H1 (cell line): Measurements from ENCODE around the gene B9D1. TPM values are rescaled to one million over a fixed set of nuclear protein-coding genes. Genes with fewer than 3 reads are reported as not detected.

ENCODE experiments used
- CTCF ChIA-PET: fragments of 300-600 bp; sonication (Branson Sonifier 250); formaldehyde crosslinking; loops from one replicate; lab custom pipeline; 2021; ENCODE audit not compliant: partially characterized antibody; lab: Charles Lee
- POLR2A ChIA-PET: fragments of 300-600 bp; sonication (Branson Sonifier 250); formaldehyde crosslinking; loops from one replicate; lab custom pipeline; 2021; ENCODE audit warnings: inconsistent platforms; ENCODE audit not compliant: partially characterized antibody; lab: Charles Lee
- DNase-seq, 2 experiments: peaks; one replicate each; pipeline versions ENCODE4 v3.0.0 to v3.0.0-alpha.2; 2010 to 2022; ENCODE audit warnings: low spot score in 2 of 2, low read depth in 1 of 2, mixed read lengths in 1 of 2
- FAIRE-seq: peaks from 2 replicates; lab custom pipeline; 2011; peaks lifted over from hg19 to GRCh38; lab: Jason Lieb, UNC
- H2AFZ ChIP-seq: 2 replicates; pipeline ENCODE4 v1.8.1; 2012; ENCODE audit warnings: low read length, inconsistent platforms
- H2AK5ac ChIP-seq: 2 replicates; pipeline ENCODE4 v1.6.1; 2013; ENCODE audit warnings: low read depth, low read length
- H2BK120ac ChIP-seq: replicated peaks from 2 replicates; pipeline ENCODE3; 2013; ENCODE audit warnings: low read depth, low read length, inconsistent platforms
- H2BK12ac ChIP-seq: 2 replicates; pipeline ENCODE4 v1.6.1; 2013; ENCODE audit warnings: low read depth, low read length
- H2BK15ac ChIP-seq: 2 replicates; pipeline ENCODE4 v1.6.1; 2013; ENCODE audit warnings: low read length
- H2BK20ac ChIP-seq: 2 replicates; pipeline ENCODE4 v1.6.1; 2013; ENCODE audit warnings: low read length
- H2BK5ac ChIP-seq: 2 replicates; pipeline ENCODE4 v1.6.1; 2013; ENCODE audit warnings: low read depth, low read length
- H3K14ac ChIP-seq: 2 replicates; pipeline ENCODE4 v1.6.1; 2013; ENCODE audit warnings: inconsistent platforms; ENCODE audit not compliant: insufficient read length
- H3K18ac ChIP-seq: 2 replicates; pipeline ENCODE4 v1.6.1; 2013; ENCODE audit warnings: low read length; ENCODE audit errors: extremely low read depth
- H3K23ac ChIP-seq: 2 replicates; pipeline ENCODE4 v1.6.1; 2013; ENCODE audit warnings: inconsistent platforms; ENCODE audit not compliant: insufficient read length
- H3K23me2 ChIP-seq: 2 replicates; pipeline ENCODE4 v1.6.1; 2013; ENCODE audit warnings: low read depth, low read length
- H3K27ac ChIP-seq: 2 replicates; pipeline ENCODE4 v1.6.1; 2011; ENCODE audit warnings: low read depth, low read length, inconsistent platforms
- H3K27me3 ChIP-seq, 4 experiments: replicated peaks in 1 of 4; 1 replicate in 1 of 4; 2 replicates in 3 of 4; pipeline versions ENCODE4 v1.6.1 to v1.8.1; 2011 to 2013; ENCODE audit warnings: low read length in 3 of 4, mild to moderate bottlenecking in 3 of 4, inconsistent platforms in 2 of 4, mixed read lengths in 2 of 4, moderate library complexity in 1 of 4; ENCODE audit not compliant: control insufficient read depth in 3 of 4, insufficient read depth in 3 of 4; ENCODE audit errors: extremely low read depth in 1 of 4
- H3K36me3 ChIP-seq, 4 experiments: 2 replicates each; pipeline versions ENCODE4 v1.6.1 to v1.8.1; 2011 to 2013; ENCODE audit warnings: mild to moderate bottlenecking in 4 of 4, low read length in 3 of 4, moderate library complexity in 2 of 4, control low read depth in 1 of 4, inconsistent platforms in 1 of 4; ENCODE audit not compliant: insufficient read depth in 4 of 4, control insufficient read depth in 2 of 4
- H3K4ac ChIP-seq: replicated peaks from 2 replicates; pipeline ENCODE3; 2013; ENCODE audit warnings: low read length, low read depth, mixed read lengths, inconsistent platforms; ENCODE audit not compliant: insufficient read length
- H3K4me1 ChIP-seq, 4 experiments: replicated peaks in 1 of 4; 1 replicate in 1 of 4; 2 replicates in 3 of 4; pipeline versions ENCODE4 v1.6.1 to v1.8.1; 2011 to 2013; ENCODE audit warnings: low read length in 3 of 4, inconsistent platforms in 2 of 4, mixed read lengths in 1 of 4; ENCODE audit not compliant: insufficient read depth in 4 of 4, control insufficient read depth in 3 of 4
- H3K4me2 ChIP-seq, 2 experiments: 2 replicates each; pipeline versions ENCODE4 v1.6.1 to v1.8.1; 2011 to 2013; ENCODE audit warnings: low read depth in 2 of 2, low read length in 2 of 2, control low read depth in 1 of 2, inconsistent platforms in 1 of 2, mild to moderate bottlenecking in 1 of 2; ENCODE audit not compliant: insufficient read depth in 1 of 2
- H3K4me3 ChIP-seq, 4 experiments: fragments of 200-600, 300-600 bp in 1 of 4; sonication (generic), shearing (Covaris generic), sonication (Bioruptor Twin) in 1 of 4; 2 replicates each; pipeline versions ENCODE4 v1.5.1 to v1.8.1; 2011 to 2016; ENCODE audit warnings: low read length in 4 of 4, low read depth in 3 of 4, control low read depth in 2 of 4, inconsistent platforms in 2 of 4, mild to moderate bottlenecking in 2 of 4, mixed read lengths in 1 of 4, moderate library complexity in 1 of 4; ENCODE audit not compliant: insufficient read depth in 2 of 4; ENCODE audit errors: extremely low read depth in 1 of 4
- H3K56ac ChIP-seq: replicated peaks from 2 replicates; pipeline ENCODE3; 2013; ENCODE audit warnings: low read depth, mild to moderate bottlenecking, mixed read lengths, low read length, inconsistent platforms; ENCODE audit not compliant: insufficient read length
- H3K79me1 ChIP-seq: 2 replicates; pipeline ENCODE4 v1.6.1; 2013; ENCODE audit warnings: low read depth, low read length, control low read depth
- H3K79me2 ChIP-seq, 2 experiments: 2 replicates each; pipeline versions ENCODE4 v1.6.1 to v1.8.1; 2012 to 2013; ENCODE audit warnings: low read length in 2 of 2, mild to moderate bottlenecking in 2 of 2, inconsistent platforms in 1 of 2; ENCODE audit not compliant: insufficient read depth in 2 of 2, control insufficient read depth in 1 of 2
- H3K9ac ChIP-seq, 4 experiments: replicated peaks in 1 of 4; 1 replicate in 1 of 4; 2 replicates in 3 of 4; pipeline versions ENCODE4 v1.6.1 to v1.8.1; 2011 to 2013; ENCODE audit warnings: low read depth in 3 of 4, low read length in 3 of 4, control low read depth in 2 of 4, mild to moderate bottlenecking in 2 of 4, moderate library complexity in 2 of 4, inconsistent platforms in 1 of 4; ENCODE audit errors: extremely low read depth in 1 of 4
- H3K9me3 ChIP-seq, 2 experiments: 2 replicates each; pipeline versions ENCODE4 v1.6.1 to v1.8.1; 2012 to 2013; ENCODE audit warnings: mild to moderate bottlenecking in 2 of 2, moderate library complexity in 2 of 2, control low read depth in 1 of 2, inconsistent platforms in 1 of 2, low read depth in 1 of 2, low read length in 1 of 2, mixed read lengths in 1 of 2; ENCODE audit not compliant: insufficient read depth in 2 of 2
- H4K20me1 ChIP-seq, 2 experiments: replicated peaks in 1 of 2; 2 replicates each; pipeline versions ENCODE3 to v1.8.1; 2011 to 2013; ENCODE audit warnings: inconsistent platforms in 2 of 2, low read length in 2 of 2, mild to moderate bottlenecking in 1 of 2; ENCODE audit not compliant: insufficient read depth in 2 of 2, control insufficient read depth in 1 of 2
- H4K5ac ChIP-seq: 2 replicates; pipeline ENCODE4 v1.6.1; 2013; ENCODE audit warnings: low read length, low read depth, mixed read lengths, inconsistent platforms; ENCODE audit not compliant: insufficient read length
- H4K8ac ChIP-seq: 2 replicates; pipeline ENCODE4 v1.8.0; 2013; ENCODE audit warnings: mild to moderate bottlenecking, moderate library complexity, low read length, inconsistent platforms; ENCODE audit not compliant: insufficient read depth; ENCODE audit errors: extremely low read depth
- H4K91ac ChIP-seq: replicated peaks from 2 replicates; pipeline ENCODE3; 2013; ENCODE audit warnings: low read length, mixed read lengths, inconsistent platforms; ENCODE audit not compliant: insufficient read length
- BCL11A ChIP-seq, 2 experiments: IDR thresholded peaks; one replicate each; pipeline ENCODE4 v1.6.1; 2011; ENCODE audit warnings: low read depth in 2 of 2, low read length in 2 of 2, mild to moderate bottlenecking in 2 of 2
- CREB1 ChIP-seq: IDR thresholded peaks from 2 replicates; pipeline ENCODE4 v1.6.1; 2012; ENCODE audit warnings: inconsistent platforms
- RAD21 ChIP-seq, 2 experiments: IDR thresholded peaks in 1 of 2; conservative IDR thresholded peaks in 1 of 2; 2 replicates each; pipeline ENCODE4 v1.6.1; 2011; ENCODE audit warnings: low read depth in 2 of 2, low read length in 2 of 2, improper control_type of control experiment in 1 of 2, inconsistent platforms in 1 of 2, mild to moderate bottlenecking in 1 of 2, moderate library complexity in 1 of 2
- WGBS, 2 experiments: shearing (Covaris generic) in 1 of 2; methylation state at CpG; one replicate each; pipeline versions ENCODE4 v1.1.6 to v1.1.7; 2013 to 2015; ENCODE audit warnings: low lambda C conversion rate in 2 of 2, mixed read lengths in 2 of 2, inconsistent platforms in 1 of 2, low coverage in 1 of 2, missing lambda C conversion rate in 1 of 2; ENCODE audit not compliant: insufficient replicate concordance in 2 of 2, insufficient coverage in 1 of 2, insufficient read length in 1 of 2; ENCODE audit errors: extremely low coverage in 1 of 2, missing lambda C conversion rate in 1 of 2; 5-methylcytosine and 5-hydroxymethylcytosine counted together
- polyA plus RNA-seq, 7 experiments: library from polyadenylated mRNA; depleted of rRNA in 3 of 7; stranded (reverse) in 5 of 7; unstranded in 2 of 7; fragments of >200 nt in 5 of 7; fragments of 200-250 nt in 2 of 7; gene quantifications; 1 replicate in 5 of 7; 2 replicates in 1 of 7; 4 replicates in 1 of 7; pipeline versions ENCODE4 v1.2.1 to v1.2.3, GENCODE V29; 2011 to 2013; ENCODE audit warnings: missing spikeins in 2 of 7, mixed read lengths in 2 of 7
- total RNA-seq: library from RNA; stranded (reverse); fragmentation: NEBNext Ultra II Directional; extraction: Animal tissue kit (Norgen Biotek cat#: 25700); gene quantifications from 2 replicates; pipeline ENCODE4 v1.2.1, GENCODE V29; 2021

B9D1 gene
- total and polyA plus RNA-seq, 2 of the 8 experiments (the other 6 are each of a cell fraction or from before 2014, with no cell fraction given) = 24.6 to 65.7 TPM

- Histone ChIP-seq H2AFZ (no peak overlapping the region), H3K27me3 (peaks cover 0 to 4% (median 0%) of the 10 kb centered on the region in 4 experiments; a peak in 1 of 7 replicates), H3K79me1 (no peaks in the 10 kb centered on the region), H3K9me3 (no peaks in the 10 kb centered on the region), H3K14ac (no peak overlapping the region), H3K79me2 (no peaks in the 10 kb centered on the region), H2BK15ac (no peak overlapping the region), H2BK5ac (no peak overlapping the region), H2AK5ac (no peak overlapping the region), H3K27ac (no peak overlapping the region), H4K20me1 (peaks cover 0 to 1% of the 10 kb centered on the region in 2 experiments), H3K18ac (no peak overlapping the region), H3K4me1 (peaks cover 0 to 13% (median 6%) of the 10 kb centered on the region in 4 experiments; a peak in 4 of 7 replicates), H3K23ac (no peak overlapping the region), H3K36me3 (no peaks in the 10 kb centered on the region), H3K23me2 (peaks cover 7% of the 10 kb centered on the region; the same call in 1 of the 2 replicates), H2BK20ac (no peak overlapping the region), H4K91ac (no peak overlapping the region), H3K4me2 (no peak overlapping the region), H4K8ac (no peak overlapping the region), H2BK120ac (no peak overlapping the region), H3K9ac (no peak overlapping the region), H4K5ac (no peak overlapping the region), H3K4me3 (no peak overlapping the region), H3K56ac (no peak overlapping the region), H3K4ac (no peak overlapping the region), H2BK12ac (no peak overlapping the region)
- FAIRE-seq (no peak), DNase-seq (no peak)
- ChIA-PET POLR2A (interaction anchor here (1.2 to 1.6 kb wide), 2 partner anchors 23 to 39 kb away, joined by 3 to 5 read pairs; no protein-coding TSS in a partner anchor), CTCF (interaction anchor here (0.7 to 1.7 kb wide), 5 partner anchors 11 to 344 kb away, joined by 3 to 6 read pairs (median 3); no protein-coding TSS in a partner anchor)
- 92% methylated on average over 2 of the region's 2 CpGs; no CpG with 5 or more reads in 1 of the 2 experiments for WGBS, 2 experiments
- no peak for TF ChIP-seq CREB1
- no peak for TF ChIP-seq BCL11A (IDR thresholded peaks at IDR 0.05; ENCODE audit: low read depth in 2 of 2, low read length in 2 of 2)
- no peak for TF ChIP-seq RAD21 (IDR thresholded peaks at IDR 0.05 in 1 of 2, conservative IDR thresholded peaks at IDR 0.05 in 1 of 2; ENCODE audit: low read depth in 2 of 2, low read length in 2 of 2)
These were observed 45.8 kb upstream of the B9D1 start for GRCh38 chr17:19408346-19408710.
